Thymus (tissue), 11 donors: ENCODE measurements around the gene ANXA5. TPM values are rescaled to one million over a fixed set of nuclear protein-coding genes. Genes with fewer than 3 reads are reported as not detected.

Source experiments
- DNase-seq, 9 donors: peaks; one replicate each; pipeline ENCODE4 v3.0.0-alpha.2; 2013; ENCODE audit warnings: low spot score in 9 of 9, low read depth in 6 of 9, missing footprints in 1 of 9
- H3K27ac ChIP-seq, 2 donors: one replicate each; pipeline ENCODE4 v1.5.1; 2013; ENCODE audit warnings: control low read depth in 1 of 2, low read depth in 1 of 2, low read length in 1 of 2, mild to moderate bottlenecking in 1 of 2, moderate library complexity in 1 of 2
- H3K27me3 ChIP-seq, 2 donors: one replicate each; pipeline ENCODE4 v1.5.1; 2013; ENCODE audit warnings: low read length in 1 of 2; ENCODE audit not compliant: control insufficient read depth in 2 of 2, insufficient read depth in 1 of 2
- H3K36me3 ChIP-seq, 2 donors: one replicate each; pipeline ENCODE4 v1.5.1; 2013; ENCODE audit warnings: low read length in 1 of 2, mild to moderate bottlenecking in 1 of 2, moderate library complexity in 1 of 2; ENCODE audit not compliant: control insufficient read depth in 2 of 2, insufficient read depth in 2 of 2
- H3K4me1 ChIP-seq, 2 donors: one replicate each; pipeline ENCODE4 v1.5.1; 2013; ENCODE audit warnings: low read length in 2 of 2; ENCODE audit not compliant: control insufficient read depth in 2 of 2, insufficient read depth in 2 of 2
- H3K4me3 ChIP-seq, 2 donors: one replicate each; pipeline ENCODE4 v1.5.1; 2013; ENCODE audit warnings: low read length in 2 of 2, control low read depth in 1 of 2, mild to moderate bottlenecking in 1 of 2
- H3K9me3 ChIP-seq, 2 donors: one replicate each; pipeline ENCODE4 v1.5.1; 2013; ENCODE audit warnings: low read length in 1 of 2, mild to moderate bottlenecking in 1 of 2; ENCODE audit not compliant: control insufficient read depth in 2 of 2, insufficient read depth in 1 of 2
- WGBS: extraction: QIAGEN DNeasy Blood & Tissue Kit; methylation state at CpG from one replicate; pipeline ENCODE4 v1.1.7; 2013; 5-methylcytosine and 5-hydroxymethylcytosine counted together
- polyA plus RNA-seq: library from polyadenylated mRNA; stranded (reverse); fragments of 200-250 nt; gene quantifications from one replicate; pipeline ENCODE4 v1.2.3, GENCODE V29; 2013
- total RNA-seq: library from RNA; stranded (reverse); fragments of 120-200 nt; gene quantifications from one replicate; pipeline ENCODE4 v1.2.4, GENCODE V29; 2013
- donor health status: healthy.

Gene ANXA5
- total and polyA plus RNA-seq, 2 donors = 88.2 to 193 TPM

GRCh38 chr4:121705521-121705920 is 8.7 kb upstream of the ANXA5 start:
- Histone ChIP-seq H3K4me1 (no peaks in the 10 kb centered on the region), H3K27ac (no peak overlapping the region), H3K27me3 (peaks cover 2 to 21% of the 10 kb centered on the region in 2 donors), H3K36me3 (no peaks in the 10 kb centered on the region), H3K4me3 (no peak overlapping the region), H3K9me3 (no peaks in the 10 kb centered on the region)
- no peak for DNase-seq
- WGBS = 95% methylated on average over 6 of the region's 6 CpGs

DNA sequence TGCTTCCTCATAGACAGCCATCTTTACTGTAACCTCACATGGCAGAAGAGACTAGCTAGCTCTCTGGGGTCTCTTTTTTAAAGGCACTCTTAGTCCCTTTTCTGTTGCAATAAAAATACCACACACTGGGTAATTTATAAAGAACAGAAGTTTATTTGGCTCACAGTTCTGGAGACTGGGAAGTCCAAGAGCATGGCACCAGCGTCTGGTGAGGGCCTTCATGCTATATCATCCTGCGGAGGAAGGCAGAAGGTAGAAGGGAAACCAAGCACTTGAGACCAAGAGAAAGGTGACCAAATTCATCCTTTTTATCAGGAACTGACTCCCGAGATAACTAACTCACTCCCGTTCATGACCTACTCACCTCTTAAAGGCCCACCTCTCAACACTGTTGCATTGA is 5.4 kb upstream of the ANXA5 start:
- 99% methylated on average over 4 of the region's 4 CpGs for WGBS
- H3K27ac ChIP-seq = no peak overlapping the region
- H3K9me3 ChIP-seq = no peaks in the 10 kb centered on the region
- H3K4me3 ChIP-seq = no peak overlapping the region
- peaks cover 2 to 33% of the 10 kb centered on the region in 2 donors for H3K27me3 ChIP-seq
- DNase-seq = no peak
- H3K4me1 ChIP-seq = no peaks in the 10 kb centered on the region
- no peaks in the 10 kb centered on the region for H3K36me3 ChIP-seq

DNA sequence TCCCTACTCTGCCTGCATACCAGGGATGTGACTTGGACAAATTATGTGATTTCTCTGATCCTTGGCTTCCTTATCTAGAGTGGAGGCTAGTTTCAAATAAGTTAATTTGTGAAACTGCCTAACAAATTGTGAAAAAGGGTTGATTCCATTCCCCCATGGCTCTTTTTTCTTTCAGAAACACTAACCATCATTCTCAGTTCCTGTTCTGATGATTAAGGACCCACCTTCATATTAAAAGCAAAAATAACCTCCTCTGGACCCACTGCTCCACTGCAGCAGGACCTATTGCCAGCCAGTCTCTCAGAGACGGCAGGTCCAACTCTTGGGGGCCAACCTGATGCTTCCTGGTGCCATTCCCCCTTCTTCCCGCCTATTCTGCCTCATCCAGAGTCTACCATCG is 4.5 kb upstream of the ANXA5 start:
- 80% methylated on average over 3 of the region's 3 CpGs for WGBS
- Histone ChIP-seq H3K4me3 (no peak overlapping the region), H3K27me3 (peaks cover 2 to 41% of the 10 kb centered on the region in 2 donors), H3K4me1 (no peaks in the 10 kb centered on the region), H3K27ac (no peak overlapping the region), H3K36me3 (no peaks in the 10 kb centered on the region), H3K9me3 (no peaks in the 10 kb centered on the region)
- no peak for DNase-seq

DNA sequence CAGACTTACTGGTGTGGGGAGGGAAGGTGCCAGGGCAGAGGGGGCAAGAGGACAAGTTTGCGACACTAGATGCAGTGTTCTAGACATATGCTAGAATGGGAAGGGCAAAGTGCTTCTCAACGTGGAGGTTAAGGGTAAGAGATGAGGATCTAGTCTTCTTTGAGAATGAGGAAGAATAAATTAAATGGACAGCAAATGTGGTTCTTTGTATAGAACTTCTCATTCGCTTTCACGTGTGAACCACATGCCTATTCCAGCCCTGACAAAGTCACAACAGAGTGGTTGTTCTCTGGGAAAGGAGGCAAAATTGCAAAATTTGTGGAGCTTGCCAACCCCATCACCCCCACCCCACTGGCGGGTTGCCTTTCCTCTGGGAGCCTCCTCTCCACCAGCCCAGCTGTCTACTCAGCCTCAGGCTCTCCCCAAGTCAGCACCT is 1.5 kb upstream of the ANXA5 start:
- peaks cover 0 to 2% of the 10 kb centered on the region in 2 donors for H3K4me1 ChIP-seq
- WGBS = 66% methylated on average over 5 of the region's 5 CpGs
- no peak for DNase-seq
- no peaks in the 10 kb centered on the region for H3K9me3 ChIP-seq
- no peaks in the 10 kb centered on the region for H3K36me3 ChIP-seq
- no peak overlapping the region for H3K4me3 ChIP-seq
- H3K27me3 ChIP-seq = peaks cover 2 to 46% of the 10 kb centered on the region in 2 donors
- H3K27ac ChIP-seq = no peak overlapping the region

- H3K27me3 ChIP-seq = peaks cover 2 to 46% of the 10 kb centered on the region in 2 donors
- no peaks in the 10 kb centered on the region for H3K9me3 ChIP-seq
- no peak for DNase-seq
- 64% methylated on average over 9 of the region's 9 CpGs for WGBS
- H3K4me3 ChIP-seq = peak overlapping the region; percentile 63 to 73
- H3K27ac ChIP-seq = peak overlapping the region in 1 of 2 donors; percentile 56
- H3K36me3 ChIP-seq = no peaks in the 10 kb centered on the region
- peaks cover 0 to 2% of the 10 kb centered on the region in 2 donors for H3K4me1 ChIP-seq
Measured at GRCh38 chr4:121697564-121697963, 784 bp upstream of the ANXA5 start.

GRCh38 chr4:121696170-121696580 is 605 bp downstream of the ANXA5 start:
- Histone ChIP-seq H3K9me3 (no peaks in the 10 kb centered on the region), H3K4me1 (peaks cover 0 to 2% of the 10 kb centered on the region in 2 donors), H3K4me3 (peak overlapping the region; percentile 63 to 73), H3K36me3 (no peaks in the 10 kb centered on the region), H3K27me3 (peaks cover 0 to 41% of the 10 kb centered on the region in 2 donors), H3K27ac (peak overlapping the region; percentile 74 to 79)
- WGBS = under 1% methylated on average over 26 of the region's 26 CpGs
- peak in 8 of 9 donors; percentile 9 to 54 (median 24) for DNase-seq

GRCh38 chr4:121693886-121694285 is 2.9 kb downstream of the ANXA5 start:
- Histone ChIP-seq H3K4me1 (peaks cover 0 to 2% of the 10 kb centered on the region in 2 donors), H3K9me3 (no peaks in the 10 kb centered on the region), H3K27ac (no peak overlapping the region), H3K4me3 (no peak overlapping the region), H3K36me3 (no peaks in the 10 kb centered on the region), H3K27me3 (peaks cover 0 to 33% of the 10 kb centered on the region in 2 donors)
- no peak for DNase-seq
- 93% methylated on average over 4 of the region's 4 CpGs for WGBS

GRCh38 chr4:121693450-121693849 is 3.3 kb downstream of the ANXA5 start:
- H3K36me3 ChIP-seq = no peaks in the 10 kb centered on the region
- 96% methylated on average over 2 of the region's 2 CpGs for WGBS
- no peaks in the 10 kb centered on the region for H3K9me3 ChIP-seq
- H3K4me1 ChIP-seq = peaks cover 0 to 2% of the 10 kb centered on the region in 2 donors
- no peak overlapping the region for H3K4me3 ChIP-seq
- H3K27me3 ChIP-seq = peaks cover 0 to 30% of the 10 kb centered on the region in 2 donors
- DNase-seq = no peak
- H3K27ac ChIP-seq = no peak overlapping the region

- Histone ChIP-seq H3K4me3 (no peak overlapping the region), H3K36me3 (no peaks in the 10 kb centered on the region), H3K4me1 (peaks cover 0 to 2% of the 10 kb centered on the region in 2 donors), H3K9me3 (no peaks in the 10 kb centered on the region), H3K27me3 (peaks cover 0 to 18% of the 10 kb centered on the region in 2 donors), H3K27ac (no peak overlapping the region)
- no peak for DNase-seq
Measured at GRCh38 chr4:121692261-121692660, 4.5 kb downstream of the ANXA5 start.
